Progenitor cell of endocrine pancreas (in vitro differentiated cells): ENCODE measurements around the gene SHC4. TPM values are rescaled to one million over a fixed set of nuclear protein-coding genes. Genes with fewer than 3 reads are reported as not detected.
A peak's percentile ranks its signal among the peaks of the same experiment; 100 is the strongest.

Experiments
- DNase-seq: peaks from one replicate; pipeline ENCODE4 v3.0.0; 2021; ENCODE audit warnings: low spot score; ENCODE audit not compliant: unreplicated experiment
- H3K27ac Mint-ChIP-seq: 2 replicates; pipeline ENCODE4 v1.8.0; 2021; ENCODE audit warnings: mild to moderate bottlenecking, moderate library complexity, mixed read lengths
- H3K27me3 Mint-ChIP-seq: 2 replicates; pipeline ENCODE4 v1.8.0; 2021; ENCODE audit warnings: mixed read lengths
- H3K36me3 Mint-ChIP-seq: 2 replicates; pipeline ENCODE4 v1.8.0; 2022; ENCODE audit warnings: mixed read lengths; ENCODE audit not compliant: insufficient read depth
- H3K4me1 Mint-ChIP-seq: 2 replicates; pipeline ENCODE4 v1.8.0; 2021; ENCODE audit warnings: low read depth, mixed read lengths
- H3K4me3 Mint-ChIP-seq: 2 replicates; pipeline ENCODE4 v1.8.0; 2021; ENCODE audit warnings: low read depth, mild to moderate bottlenecking, moderate library complexity, mixed read lengths
- H3K9me3 Mint-ChIP-seq: 2 replicates; pipeline ENCODE4 v1.8.0; 2021; ENCODE audit warnings: low read depth, mixed read lengths
- CTCF ChIP-seq: fragments of 200-600 bp; sonication (generic); IDR thresholded peaks from one replicate; pipeline ENCODE4 v1.5.0; 2021; ENCODE audit warnings: antibody characterized with exemption, mild to moderate bottlenecking; ENCODE audit not compliant: unreplicated experiment
- total RNA-seq: library from RNA; stranded (reverse); gene quantifications from 2 replicates; pipeline ENCODE4 v1.2.1, GENCODE V29; 2021

SHC4 gene
- total RNA-seq, 1 donor from 2014 or later, result 0.36 TPM

- H3K4me3 Mint-ChIP-seq, result peak overlapping the region; percentile 74
- no peaks in the 10 kb centered on the region for H3K36me3 Mint-ChIP-seq
- no peaks in the 10 kb centered on the region for H3K9me3 Mint-ChIP-seq
- TF ChIP-seq CTCF, result no peak
- peaks cover 47% of the 10 kb centered on the region for H3K27me3 Mint-ChIP-seq
- DNase-seq, result no peak
- H3K27ac Mint-ChIP-seq, result no peak overlapping the region
- peaks cover 12% of the 10 kb centered on the region for H3K4me1 Mint-ChIP-seq
Measured at GRCh38 chr15:48962662-48963523, 826 bp downstream of the SHC4 start.

GRCh38 chr15:48955967-48956366 is 7.8 kb downstream of the SHC4 start:
- H3K36me3 Mint-ChIP-seq, result no peaks in the 10 kb centered on the region

GRCh38 chr15:48955370-48955769 is 8.3 kb downstream of the SHC4 start:
- no peak for DNase-seq
- no peaks in the 10 kb centered on the region for H3K4me1 Mint-ChIP-seq
- H3K27me3 Mint-ChIP-seq, result peaks cover 21% of the 10 kb centered on the region
- no peak overlapping the region for H3K4me3 Mint-ChIP-seq
- H3K9me3 Mint-ChIP-seq, result no peaks in the 10 kb centered on the region
- H3K27ac Mint-ChIP-seq, result no peak overlapping the region
- no peaks in the 10 kb centered on the region for H3K36me3 Mint-ChIP-seq
- no peak for TF ChIP-seq CTCF

More at GRCh38 chr15:48955967-48956366, 7.8 kb downstream of the SHC4 start:
- Mint-ChIP-seq H3K9me3 (no peaks in the 10 kb centered on the region), H3K4me3 (no peak overlapping the region), H3K4me1 (no peaks in the 10 kb centered on the region), H3K27me3 (peaks cover 22% of the 10 kb centered on the region), H3K27ac (no peak overlapping the region)
- no peak for TF ChIP-seq CTCF
- no peak for DNase-seq

GRCh38 chr15:48954538-48954937 is 9.2 kb downstream of the SHC4 start:
- Mint-ChIP-seq H3K27ac (no peak overlapping the region), H3K4me3 (no peak overlapping the region), H3K9me3 (no peaks in the 10 kb centered on the region), H3K27me3 (peaks cover 18% of the 10 kb centered on the region), H3K36me3 (no peaks in the 10 kb centered on the region), H3K4me1 (no peaks in the 10 kb centered on the region)
- DNase-seq, result no peak
- no peak for TF ChIP-seq CTCF

- Mint-ChIP-seq H3K9me3 (no peaks in the 10 kb centered on the region), H3K4me3 (no peak overlapping the region), H3K36me3 (no peaks in the 10 kb centered on the region), H3K27ac (no peak overlapping the region), H3K27me3 (peaks cover 7% of the 10 kb centered on the region), H3K4me1 (peaks cover 4% of the 10 kb centered on the region)
- no peak for DNase-seq
- TF ChIP-seq CTCF, result no peak
Measured at GRCh38 chr15:48946840-48947187, 16.9 kb downstream of the SHC4 start.
